ENCODE measurements around the gene THSD7A. TPM values are rescaled to one million over a fixed set of nuclear protein-coding genes. Genes with fewer than 3 reads are reported as not detected.

THSD7A gene
- total RNA-seq, 3 donors from 2014 or later (not counting 1 experiment from before 2014, with no cell fraction given) = 0.29 to 8.6 TPM; not detected in 1

DNA sequence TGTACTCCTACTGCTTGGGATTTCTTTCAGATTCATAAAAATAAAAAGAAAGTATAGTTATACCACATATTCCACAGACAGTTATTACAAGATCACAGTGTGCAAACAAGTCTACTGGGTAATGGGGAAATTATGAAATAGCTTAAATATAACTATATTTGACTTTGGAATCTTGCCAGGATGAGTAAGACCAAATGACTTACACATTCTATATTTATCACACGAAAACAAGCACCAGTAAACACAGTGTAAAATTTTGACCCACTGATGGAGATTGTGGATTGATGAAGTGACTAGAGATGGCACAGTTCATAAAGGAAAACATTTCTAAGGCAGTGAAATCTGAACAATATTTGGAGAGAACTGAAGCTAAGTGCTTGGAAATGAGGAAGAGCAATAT lies 339.7 kb downstream of the THSD7A start:
- intact Hi-C loops (cut with micrococcal nuclease) = no loop called here
- H3K27ac ChIP-seq (ENCODE audit: low read length) = no peak overlapping the region
- H3K4me3 ChIP-seq (ENCODE audit: low read length) = no peak overlapping the region
- no peak for DNase-seq
- H3K9me3 ChIP-seq (ENCODE audit: control insufficient read depth, insufficient read depth, low read length) = no peaks in the 10 kb centered on the region
- WGBS (ENCODE audit: insufficient coverage) = no CpG with 5 or more reads among the region's 1 CpG
- no peaks in the 10 kb centered on the region for H3K27me3 ChIP-seq (ENCODE audit: control insufficient read depth, insufficient read depth, low read length)
- no peak overlapping the region for H3K27ac Mint-ChIP-seq
- no peaks in the 10 kb centered on the region for H3K4me1 ChIP-seq (ENCODE audit: control insufficient read depth, insufficient read depth, low read length)
- H3K9me3 Mint-ChIP-seq = peaks cover 7 to 25% of the 10 kb centered on the region in 2 donors
- no peaks in the 10 kb centered on the region for H3K36me3 Mint-ChIP-seq
- H3K4me1 Mint-ChIP-seq = no peaks in the 10 kb centered on the region
- H3K27me3 Mint-ChIP-seq (ENCODE audit: low read depth in 2 of 2) = no peaks in the 10 kb centered on the region
- TF ChIP-seq, protein P1, sequence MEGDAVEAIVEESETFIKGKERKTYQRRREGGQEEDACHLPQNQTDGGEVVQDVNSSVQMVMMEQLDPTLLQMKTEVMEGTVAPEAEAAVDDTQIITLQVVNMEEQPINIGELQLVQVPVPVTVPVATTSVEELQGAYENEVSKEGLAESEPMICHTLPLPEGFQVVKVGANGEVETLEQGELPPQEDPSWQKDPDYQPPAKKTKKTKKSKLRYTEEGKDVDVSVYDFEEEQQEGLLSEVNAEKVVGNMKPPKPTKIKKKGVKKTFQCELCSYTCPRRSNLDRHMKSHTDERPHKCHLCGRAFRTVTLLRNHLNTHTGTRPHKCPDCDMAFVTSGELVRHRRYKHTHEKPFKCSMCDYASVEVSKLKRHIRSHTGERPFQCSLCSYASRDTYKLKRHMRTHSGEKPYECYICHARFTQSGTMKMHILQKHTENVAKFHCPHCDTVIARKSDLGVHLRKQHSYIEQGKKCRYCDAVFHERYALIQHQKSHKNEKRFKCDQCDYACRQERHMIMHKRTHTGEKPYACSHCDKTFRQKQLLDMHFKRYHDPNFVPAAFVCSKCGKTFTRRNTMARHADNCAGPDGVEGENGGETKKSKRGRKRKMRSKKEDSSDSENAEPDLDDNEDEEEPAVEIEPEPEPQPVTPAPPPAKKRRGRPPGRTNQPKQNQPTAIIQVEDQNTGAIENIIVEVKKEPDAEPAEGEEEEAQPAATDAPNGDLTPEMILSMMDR (IDR thresholded peaks at IDR 0.05) = no peak
- H3K4me3 Mint-ChIP-seq = no peak overlapping the region
- ATAC-seq = no peak
- H3K36me3 ChIP-seq (ENCODE audit: control insufficient read depth, insufficient read depth, low read length) = no peaks in the 10 kb centered on the region

DNA sequence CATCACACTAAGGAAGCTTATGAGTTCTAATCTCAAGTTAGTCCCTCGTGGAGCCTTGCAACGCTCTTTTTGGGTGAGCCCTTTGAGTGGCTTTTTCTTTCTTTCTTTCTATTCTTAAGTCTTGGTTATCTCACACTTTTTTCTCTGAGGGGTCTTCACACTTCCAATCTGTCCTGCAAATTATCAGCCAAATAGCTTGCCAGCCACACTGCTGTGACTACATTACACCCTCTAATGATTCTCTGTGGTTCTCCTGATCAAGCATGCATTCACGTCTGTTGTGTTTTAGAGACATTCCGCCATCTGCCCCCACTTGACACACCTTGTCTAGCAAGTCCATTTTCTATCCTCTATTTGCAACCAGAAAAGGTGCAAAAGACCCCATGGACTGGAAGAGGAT lies 340.2 kb downstream of the THSD7A start:
- no peaks in the 10 kb centered on the region for H3K36me3 ChIP-seq (ENCODE audit: control insufficient read depth, insufficient read depth, low read length)
- DNase-seq = no peak
- no peak for ATAC-seq
- no peaks in the 10 kb centered on the region for H3K36me3 Mint-ChIP-seq
- peaks cover 7 to 27% of the 10 kb centered on the region in 2 donors for H3K9me3 Mint-ChIP-seq
- H3K9me3 ChIP-seq (ENCODE audit: control insufficient read depth, insufficient read depth, low read length) = no peaks in the 10 kb centered on the region
- H3K4me1 ChIP-seq (ENCODE audit: control insufficient read depth, insufficient read depth, low read length) = no peaks in the 10 kb centered on the region
- H3K4me1 Mint-ChIP-seq = no peaks in the 10 kb centered on the region
- intact Hi-C loops (cut with micrococcal nuclease) = no loop called here
- no peaks in the 10 kb centered on the region for H3K27me3 ChIP-seq (ENCODE audit: control insufficient read depth, insufficient read depth, low read length)
- H3K4me3 Mint-ChIP-seq = no peak overlapping the region
- TF ChIP-seq, protein P1 (IDR thresholded peaks at IDR 0.05) = no peak
- H3K27me3 Mint-ChIP-seq (ENCODE audit: low read depth in 2 of 2) = no peaks in the 10 kb centered on the region
- no peak overlapping the region for H3K27ac Mint-ChIP-seq
- H3K27ac ChIP-seq (ENCODE audit: low read length) = no peak overlapping the region
- H3K4me3 ChIP-seq (ENCODE audit: low read length) = no peak overlapping the region
- 91% methylated on average over 4 of the region's 4 CpGs for WGBS (ENCODE audit: insufficient coverage)

DNA sequence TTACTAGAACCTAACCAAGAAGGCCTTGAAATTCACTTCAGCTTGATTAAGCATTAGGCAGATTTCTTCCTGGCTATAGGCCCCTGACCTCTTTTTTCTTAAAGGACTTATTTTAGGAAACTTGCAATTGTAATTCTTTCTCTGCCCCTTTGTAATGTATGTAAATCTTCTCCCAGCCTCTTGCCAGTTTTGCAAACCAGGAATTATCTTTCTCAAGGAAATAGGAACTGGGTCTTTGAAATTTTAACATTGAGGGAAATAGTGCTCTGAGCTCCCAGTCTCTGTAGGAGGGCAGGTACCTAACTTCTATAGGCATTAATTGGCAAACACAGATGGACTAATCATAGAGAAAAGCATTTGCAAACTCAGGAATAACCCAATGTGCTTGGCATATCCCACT lies 342.7 kb downstream of the THSD7A start:
- Histone ChIP-seq H3K4me1 (ENCODE audit: control insufficient read depth, insufficient read depth, low read length) (no peaks in the 10 kb centered on the region), H3K27me3 (ENCODE audit: control insufficient read depth, insufficient read depth, low read length) (no peaks in the 10 kb centered on the region), H3K27ac (ENCODE audit: low read length) (no peak overlapping the region), H3K4me3 (ENCODE audit: low read length) (no peak overlapping the region), H3K36me3 (ENCODE audit: control insufficient read depth, insufficient read depth, low read length) (no peaks in the 10 kb centered on the region), H3K9me3 (ENCODE audit: control insufficient read depth, insufficient read depth, low read length) (no peaks in the 10 kb centered on the region)
- no peaks in the 10 kb centered on the region for H3K4me1 Mint-ChIP-seq
- DNase-seq (no peak), ATAC-seq (no peak)
- no peak overlapping the region for H3K27ac Mint-ChIP-seq
- TF ChIP-seq, protein P1 (IDR thresholded peaks at IDR 0.05) = no peak
- intact Hi-C loops (cut with micrococcal nuclease) = no loop called here
- H3K36me3 Mint-ChIP-seq = no peaks in the 10 kb centered on the region
- H3K9me3 Mint-ChIP-seq = peaks cover 7 to 23% of the 10 kb centered on the region in 2 donors
- H3K4me3 Mint-ChIP-seq = no peak overlapping the region
- H3K27me3 Mint-ChIP-seq (ENCODE audit: low read depth in 2 of 2) = no peaks in the 10 kb centered on the region

DNA sequence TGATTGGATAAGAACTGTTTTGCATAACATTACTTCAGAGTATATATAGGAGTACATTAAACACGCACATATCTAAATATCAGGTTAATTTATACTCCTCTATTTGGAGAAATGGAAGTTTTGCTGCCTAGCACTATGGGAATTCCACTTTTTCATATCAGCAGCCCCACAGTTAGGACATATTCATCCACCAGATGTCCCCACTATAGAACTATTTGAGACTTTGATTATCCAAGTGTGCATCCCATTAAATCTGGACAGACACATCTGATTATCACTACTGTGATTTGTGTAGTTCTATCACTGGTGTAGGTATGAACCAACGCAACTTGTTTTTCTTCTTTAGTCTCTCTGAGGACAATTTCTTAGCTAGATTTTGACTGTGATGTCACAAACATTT lies 345.7 kb downstream of the THSD7A start:
- ATAC-seq (no peak), DNase-seq (no peak)
- Histone ChIP-seq H3K27ac (ENCODE audit: low read length) (no peak overlapping the region), H3K4me1 (ENCODE audit: control insufficient read depth, insufficient read depth, low read length) (no peaks in the 10 kb centered on the region), H3K4me3 (ENCODE audit: low read length) (no peak overlapping the region), H3K36me3 (ENCODE audit: control insufficient read depth, insufficient read depth, low read length) (no peaks in the 10 kb centered on the region), H3K27me3 (ENCODE audit: control insufficient read depth, insufficient read depth, low read length) (no peaks in the 10 kb centered on the region), H3K9me3 (ENCODE audit: control insufficient read depth, insufficient read depth, low read length) (no peaks in the 10 kb centered on the region)
- intact Hi-C loops (cut with micrococcal nuclease) = no loop called here
- whole genome bisulfite sequencing (ENCODE audit: insufficient coverage) = no CpG with 5 or more reads among the region's 2 CpGs
- Mint-ChIP-seq H3K4me3 (no peak overlapping the region), H3K9me3 (peaks cover 12 to 20% of the 10 kb centered on the region in 2 donors), H3K27ac (no peak overlapping the region), H3K27me3 (ENCODE audit: low read depth in 2 of 2) (no peaks in the 10 kb centered on the region), H3K4me1 (no peaks in the 10 kb centered on the region), H3K36me3 (no peaks in the 10 kb centered on the region)
- TF ChIP-seq, protein P1 (IDR thresholded peaks at IDR 0.05) = no peak

Measured in natural killer cell (primary cell).